GM12872 (cell line): Measurements from ENCODE around the gene ANKRD24.

Source experiments
- CTCF ChIP-seq: IDR thresholded peaks from 3 replicates; pipeline ENCODE4 v1.5.1; 2011; ENCODE audit warnings: low read depth, mild to moderate bottlenecking, low read length, moderate library complexity; ENCODE audit not compliant: insufficient read depth

ANKRD24 gene

GRCh38 chr19:4171676-4172075, 10.8 kb upstream of the ANKRD24 start:
- TF ChIP-seq CTCF, result no peak

DNA sequence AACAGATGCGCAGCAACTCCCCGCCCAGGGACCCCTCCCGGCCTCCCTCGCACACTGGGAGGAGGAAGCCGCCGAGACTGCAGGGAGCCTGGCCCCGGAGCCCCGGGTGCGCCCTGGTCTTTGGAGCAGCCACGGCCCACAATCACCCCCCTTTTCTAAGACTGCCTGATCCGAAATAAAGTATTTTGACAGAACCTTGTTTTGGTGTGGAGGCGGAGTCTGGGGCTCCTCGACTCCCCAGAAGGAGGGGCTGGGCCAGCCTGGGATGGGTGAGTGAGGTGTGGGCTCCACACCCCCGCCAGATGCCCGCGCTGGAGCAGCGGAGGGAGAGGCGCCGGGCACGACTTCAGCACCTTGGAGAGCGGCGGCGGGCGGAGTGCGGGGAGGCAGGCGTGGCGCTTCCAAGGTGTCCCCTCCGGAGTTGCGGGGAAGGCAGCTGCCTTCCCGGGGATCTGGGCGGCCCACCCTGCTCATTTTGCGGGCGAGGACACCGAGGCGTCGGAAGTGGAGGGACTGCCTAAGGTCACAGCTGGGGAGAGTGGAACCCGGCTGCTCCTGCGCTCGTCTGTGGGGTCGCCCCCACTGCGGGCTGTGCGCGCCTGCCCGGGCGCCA, 9.5 kb upstream of the ANKRD24 start:
- no peak for TF ChIP-seq CTCF

GRCh38 chr19:4173479-4174212, 8.8 kb upstream of the ANKRD24 start:
- TF ChIP-seq CTCF, result no peak

DNA sequence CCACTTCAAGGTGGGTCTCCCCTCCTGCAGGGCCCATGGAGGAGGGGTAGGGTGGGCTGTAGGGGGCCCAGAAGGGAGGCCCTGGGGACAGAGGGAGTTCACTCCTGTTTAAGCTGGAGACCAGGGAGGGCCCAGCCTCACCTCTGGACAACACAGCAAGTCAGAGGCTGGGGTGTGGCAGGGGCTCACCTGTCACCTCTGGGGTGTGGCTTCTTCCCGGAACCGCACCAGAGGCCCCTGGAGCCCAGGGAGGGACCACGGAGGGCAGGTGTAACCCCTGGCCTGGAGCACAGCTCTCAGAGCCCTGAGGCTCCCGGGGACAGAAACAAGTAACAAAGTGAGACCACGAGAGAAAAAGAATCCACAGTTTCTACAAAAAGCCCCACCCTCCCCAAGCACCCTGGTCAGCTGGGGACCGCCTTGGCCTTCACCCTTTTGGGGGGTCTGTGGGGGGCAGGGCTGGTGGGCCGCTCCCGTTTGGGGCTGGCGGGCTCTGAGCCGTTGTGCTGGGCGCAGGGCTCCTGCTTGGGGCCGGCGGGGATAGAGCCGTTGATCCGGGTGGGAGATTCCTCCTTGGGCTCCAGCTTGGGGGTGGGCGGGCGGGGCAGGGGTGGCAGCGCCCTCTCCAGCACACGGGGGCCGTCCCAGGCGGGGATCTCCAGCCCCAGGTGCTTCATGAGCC, 8.1 kb upstream of the ANKRD24 start:
- no peak for TF ChIP-seq CTCF

- TF ChIP-seq CTCF, result no peak
Observed at GRCh38 chr19:4174895-4175668, 7.4 kb upstream of the ANKRD24 start.

GRCh38 chr19:4175669-4175931, 6.9 kb upstream of the ANKRD24 start:
- TF ChIP-seq CTCF, result no peak

GRCh38 chr19:4177146-4177545, 5.3 kb upstream of the ANKRD24 start:
- no peak for TF ChIP-seq CTCF
